ENCODE measurements around the gene SEC31B.

SEC31B gene

GRCh38 chr10:100567249-100567648 is 47.6 kb upstream of the SEC31B start:
- ChIA-PET POLR2A (no interaction called here), CTCF (interaction anchor here (0.7 to 3.7 kb wide), 3 partner anchors 176 to 311 kb away, joined by 3 to 38 read pairs (median 7); no protein-coding TSS in a partner anchor)
- no peak for TF ChIP-seq SP2 (tag by site-specific recombination; IDR thresholded peaks at IDR 0.05)
- no peak for TF ChIP-seq GLIS1 (tag by site-specific recombination; IDR thresholded peaks at IDR 0.05)
- no peak for TF ChIP-seq HOXD13 (CRISPR knock-in tag; IDR thresholded peaks at IDR 0.05; ENCODE audit: borderline replicate concordance)
- no peak for TF ChIP-seq AEBP2 (tag by site-specific recombination; IDR thresholded peaks at IDR 0.05; ENCODE audit: borderline replicate concordance)
- TF ChIP-seq ZNF701 (tag by site-specific recombination; IDR thresholded peaks at IDR 0.05), result no peak
- no peak for TF ChIP-seq ZBTB44 (tag by site-specific recombination; IDR thresholded peaks at IDR 0.05)
- TF ChIP-seq PATZ1 (tag by site-specific recombination; IDR thresholded peaks at IDR 0.05), result no peak
- no peak for TF ChIP-seq ZNF202 (tag by site-specific recombination; IDR thresholded peaks at IDR 0.05; ENCODE audit: borderline replicate concordance)
- no peak for TF ChIP-seq ZNF214 (tag by site-specific recombination; IDR thresholded peaks at IDR 0.05; ENCODE audit: borderline replicate concordance)
- TF ChIP-seq ZNF624 (tag by site-specific recombination; IDR thresholded peaks at IDR 0.05), result no peak
- no peak for TF ChIP-seq ZNF433 (tag by site-specific recombination; IDR thresholded peaks at IDR 0.05; ENCODE audit: low read depth)
- no peak for TF ChIP-seq KLF17 (tag by site-specific recombination; IDR thresholded peaks at IDR 0.05)
- TF ChIP-seq ZNF561 (tag by site-specific recombination; IDR thresholded peaks at IDR 0.05; ENCODE audit: borderline replicate concordance), result no peak
- no peak for TF ChIP-seq ZNF791 (tag by site-specific recombination; IDR thresholded peaks at IDR 0.05)
- no peak for TF ChIP-seq ZNF19 (tag by site-specific recombination; IDR thresholded peaks at IDR 0.05; ENCODE audit: low read depth)
- no peak for TF ChIP-seq ZBTB11 (tag by site-specific recombination; conservative IDR thresholded peaks at IDR 0.05; ENCODE audit: low read depth)
- TF ChIP-seq KLF8 (tag by site-specific recombination; IDR thresholded peaks at IDR 0.05), result no peak
- no peak for TF ChIP-seq PRDM4 (tag by site-specific recombination; IDR thresholded peaks at IDR 0.05)
- no peak for TF ChIP-seq ZNF398 (tag by site-specific recombination; IDR thresholded peaks at IDR 0.05)

More at GRCh38 chr10:100567249-100567648, 47.6 kb upstream of the SEC31B start:
- no peak overlapping the region for H3K4me3 ChIP-seq (ENCODE audit: low read depth, low read length)
- no peaks in the 10 kb centered on the region for H3K36me3 ChIP-seq (ENCODE audit: control insufficient read depth in 2 of 2, insufficient read depth in 1 of 2, low read length in 2 of 2)
- no peaks in the 10 kb centered on the region for H3K9me3 ChIP-seq (ENCODE audit: control insufficient read depth, insufficient read depth, low read depth, low read length)
- H3K4me1 ChIP-seq (ENCODE audit: control insufficient read depth, insufficient read depth, low read length), result no peaks in the 10 kb centered on the region
- no peak overlapping the region for H3K27ac ChIP-seq (ENCODE audit: extremely low read depth, low read depth, low read length)

Measured in HEK293 (cell line).